Measurements from ENCODE around the gene THUMPD2. TPM values are rescaled to one million over a fixed set of nuclear protein-coding genes. Genes with fewer than 3 reads are reported as not detected.

The THUMPD2 gene
- total RNA-seq, 1 experiment from 2014 or later: 11.3 TPM

GRCh38 chr2:39723946-39724827 is 54.9 kb downstream of the THUMPD2 start:
- Histone ChIP-seq H3K36me3 (ENCODE audit: low read depth) (no peaks in the 10 kb centered on the region), H3K27ac (no peak overlapping the region), H2AFZ (no peak overlapping the region), H3K9me2 (ENCODE audit: insufficient read depth) (no peaks in the 10 kb centered on the region), H3K4me2 (no peak overlapping the region), H3K27me3 (ENCODE audit: insufficient read depth, low read depth) (no peaks in the 10 kb centered on the region), H4K20me1 (ENCODE audit: insufficient read depth) (no peaks in the 10 kb centered on the region), H3K9me3 (ENCODE audit: insufficient read depth, low read depth) (no peaks in the 10 kb centered on the region), H3K4me1 (replicated peaks; ENCODE audit: insufficient read depth) (no peaks in the 10 kb centered on the region), H3K79me2 (ENCODE audit: low read depth) (no peaks in the 10 kb centered on the region), H3F3A (ENCODE audit: insufficient read depth, low read depth) (no peaks in the 10 kb centered on the region), H3K4me3 (no peak overlapping the region)
- TF ChIP-seq CTCF (conservative IDR thresholded peaks at IDR 0.05) (no peak), EZH2 (IDR thresholded peaks at IDR 0.05; ENCODE audit: low read depth) (no peak)
- ChIA-PET POLR2A (ENCODE audit: unreplicated experiment) (interaction anchor here (0.5 kb wide), 1 partner anchor 219 kb away, joined by 3 read pairs; no protein-coding TSS in a partner anchor), CTCF (no interaction called here)
- BruUV-seq (replicated peaks): no TSS peak
- intact Hi-C loops (cut with micrococcal nuclease; ENCODE audit: unreplicated experiment): loop anchor here (10.0 kb wide), 1 partner anchor 129 kb away; no protein-coding TSS in a partner anchor
- no peak for DNase-seq

DNA sequence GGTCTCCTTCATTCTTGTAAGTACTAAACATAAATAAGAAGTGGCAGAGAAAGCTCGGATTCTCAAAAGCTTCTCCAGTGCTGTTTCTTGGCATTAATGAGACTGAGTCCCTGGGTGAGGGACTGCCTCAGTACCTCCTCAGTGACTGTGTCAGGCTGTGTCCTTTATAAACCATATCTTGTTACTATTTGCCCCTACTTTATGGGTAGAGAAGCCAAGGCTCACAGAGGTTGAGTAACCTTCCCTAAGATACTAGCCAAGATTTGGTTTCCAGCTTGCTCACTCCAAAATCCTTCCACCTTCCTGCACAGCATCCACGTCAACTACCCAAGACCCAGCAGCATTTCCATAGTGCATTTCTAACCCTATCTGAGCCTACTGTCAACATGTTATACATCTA is 55.6 kb downstream of the THUMPD2 start:
- Histone ChIP-seq H4K20me1 (ENCODE audit: insufficient read depth) (no peaks in the 10 kb centered on the region), H3K27me3 (ENCODE audit: insufficient read depth, low read depth) (no peaks in the 10 kb centered on the region), H3K4me1 (replicated peaks; ENCODE audit: insufficient read depth) (no peaks in the 10 kb centered on the region), H3K4me2 (no peak overlapping the region), H3F3A (ENCODE audit: insufficient read depth, low read depth) (no peaks in the 10 kb centered on the region), H3K9me2 (ENCODE audit: insufficient read depth) (no peaks in the 10 kb centered on the region), H3K79me2 (ENCODE audit: low read depth) (no peaks in the 10 kb centered on the region), H2AFZ (no peak overlapping the region), H3K27ac (no peak overlapping the region), H3K4me3 (no peak overlapping the region), H3K9me3 (ENCODE audit: insufficient read depth, low read depth) (no peaks in the 10 kb centered on the region), H3K36me3 (ENCODE audit: low read depth) (no peaks in the 10 kb centered on the region)
- BruUV-seq (replicated peaks): no TSS peak
- POLR2A ChIA-PET (ENCODE audit: unreplicated experiment): no interaction called here
- TF ChIP-seq EZH2 (IDR thresholded peaks at IDR 0.05; ENCODE audit: low read depth) (no peak), CTCF (conservative IDR thresholded peaks at IDR 0.05) (no peak)
- CTCF ChIA-PET: no interaction called here
- no peak for DNase-seq
- intact Hi-C loops (cut with micrococcal nuclease; ENCODE audit: unreplicated experiment): loop anchor here (10.0 kb wide), 1 partner anchor 129 kb away; no protein-coding TSS in a partner anchor

GRCh38 chr2:39720970-39721369 is 58.1 kb downstream of the THUMPD2 start:
- ChIA-PET POLR2A (ENCODE audit: unreplicated experiment) (no interaction called here), CTCF (no interaction called here)
- DNase-seq: no peak
- Histone ChIP-seq H3K36me3 (ENCODE audit: low read depth) (no peaks in the 10 kb centered on the region), H3K27ac (no peak overlapping the region), H3K4me2 (no peak overlapping the region), H3F3A (ENCODE audit: insufficient read depth, low read depth) (no peaks in the 10 kb centered on the region), H3K27me3 (ENCODE audit: insufficient read depth, low read depth) (no peaks in the 10 kb centered on the region), H2AFZ (no peak overlapping the region), H3K4me3 (no peak overlapping the region), H3K9me2 (ENCODE audit: insufficient read depth) (no peaks in the 10 kb centered on the region), H4K20me1 (ENCODE audit: insufficient read depth) (no peaks in the 10 kb centered on the region), H3K79me2 (ENCODE audit: low read depth) (no peaks in the 10 kb centered on the region), H3K4me1 (replicated peaks; ENCODE audit: insufficient read depth) (no peaks in the 10 kb centered on the region), H3K9me3 (ENCODE audit: insufficient read depth, low read depth) (no peaks in the 10 kb centered on the region)
- BruUV-seq (replicated peaks): no TSS peak
- intact Hi-C loops (cut with micrococcal nuclease; ENCODE audit: unreplicated experiment): loop anchor here (10.0 kb wide), 1 partner anchor 126 kb away; no protein-coding TSS in a partner anchor
- TF ChIP-seq CTCF (conservative IDR thresholded peaks at IDR 0.05) (no peak), EZH2 (IDR thresholded peaks at IDR 0.05; ENCODE audit: low read depth) (no peak)
